Measurements from ENCODE around the gene FRMD4A.

FRMD4A gene

DNA sequence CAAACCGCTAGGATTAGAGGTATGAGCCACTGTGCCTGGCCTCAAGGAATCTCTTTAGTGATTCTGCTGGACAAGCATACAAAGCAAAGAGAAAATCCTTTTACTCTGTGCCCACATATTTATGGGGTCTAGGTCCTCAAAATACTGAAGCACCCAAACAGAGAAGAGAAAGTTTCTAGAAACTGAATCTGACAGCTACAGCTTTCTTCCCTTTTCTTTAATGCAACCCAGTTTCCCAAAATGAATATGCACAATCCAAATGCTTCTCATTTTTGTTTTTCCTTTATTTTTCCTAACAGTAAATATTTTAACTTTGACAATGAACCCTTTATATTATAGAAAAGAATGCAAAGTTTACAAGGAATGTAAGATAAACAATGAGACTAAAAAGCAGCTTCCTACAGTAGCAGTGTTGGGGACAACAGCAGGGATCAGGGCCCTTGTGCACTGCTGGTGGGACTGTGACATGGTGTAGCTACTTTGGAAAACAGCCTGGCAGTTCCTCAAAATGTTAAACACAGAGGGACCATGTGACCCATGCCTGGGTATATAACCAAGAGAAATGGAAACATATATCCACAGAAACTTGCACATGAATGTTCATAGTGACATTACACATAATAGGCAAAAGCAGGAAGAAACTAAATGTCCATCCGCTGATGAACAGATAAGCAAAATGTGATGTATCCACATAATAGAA is 418.8 kb downstream of the FRMD4A start:
- no peak overlapping the region for H3K4me3 Mint-ChIP-seq
- peaks cover 11% of the 10 kb centered on the region for H3K4me1 Mint-ChIP-seq

DNA sequence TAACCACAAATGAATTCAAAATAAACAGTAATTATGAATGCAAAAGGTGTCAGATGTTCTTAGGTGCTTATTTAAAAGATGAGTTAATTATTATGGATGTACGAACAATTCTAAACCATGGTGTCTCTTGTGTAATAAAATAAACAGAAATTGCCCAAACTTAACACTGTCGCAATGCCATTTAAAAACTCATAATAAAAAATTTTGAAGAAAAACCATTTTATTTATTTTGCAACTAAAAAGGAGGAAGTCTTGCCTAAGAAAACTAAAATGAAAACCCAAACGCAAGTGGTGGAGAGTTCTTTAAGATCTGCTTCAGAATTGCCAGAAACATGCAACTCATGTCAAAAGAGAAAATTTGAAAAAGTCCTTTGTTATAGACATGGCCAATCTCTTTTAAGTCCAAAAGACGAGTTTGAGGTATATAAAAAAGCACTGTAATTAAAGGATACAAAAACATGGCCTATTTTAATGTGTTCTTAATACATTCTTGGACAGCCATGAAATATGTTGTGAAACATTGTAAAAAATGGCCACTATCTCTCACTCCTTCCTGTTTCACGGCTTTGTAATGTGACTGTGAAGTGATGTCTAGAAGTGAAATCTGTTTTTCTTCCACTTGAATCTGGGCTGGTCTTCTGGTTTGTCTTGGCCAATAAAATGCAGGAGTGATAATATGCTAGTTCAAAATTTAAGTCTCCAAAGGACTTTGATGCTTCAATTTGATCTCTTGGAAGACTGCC is 421.0 kb downstream of the FRMD4A start:
- H3K36me3 Mint-ChIP-seq (ENCODE audit: low read depth) = peaks cover 5% of the 10 kb centered on the region
- peaks cover 11% of the 10 kb centered on the region for H3K4me1 Mint-ChIP-seq

More for the DNA sequence above, 418.8 kb downstream of the FRMD4A start:
- Mint-ChIP-seq H3K36me3 (ENCODE audit: low read depth) (peaks cover 8% of the 10 kb centered on the region), H3K9me3 (no peaks in the 10 kb centered on the region), H3K27ac (no peak overlapping the region), H3K27me3 (ENCODE audit: low read depth) (no peaks in the 10 kb centered on the region)
- TF ChIP-seq, protein P1, sequence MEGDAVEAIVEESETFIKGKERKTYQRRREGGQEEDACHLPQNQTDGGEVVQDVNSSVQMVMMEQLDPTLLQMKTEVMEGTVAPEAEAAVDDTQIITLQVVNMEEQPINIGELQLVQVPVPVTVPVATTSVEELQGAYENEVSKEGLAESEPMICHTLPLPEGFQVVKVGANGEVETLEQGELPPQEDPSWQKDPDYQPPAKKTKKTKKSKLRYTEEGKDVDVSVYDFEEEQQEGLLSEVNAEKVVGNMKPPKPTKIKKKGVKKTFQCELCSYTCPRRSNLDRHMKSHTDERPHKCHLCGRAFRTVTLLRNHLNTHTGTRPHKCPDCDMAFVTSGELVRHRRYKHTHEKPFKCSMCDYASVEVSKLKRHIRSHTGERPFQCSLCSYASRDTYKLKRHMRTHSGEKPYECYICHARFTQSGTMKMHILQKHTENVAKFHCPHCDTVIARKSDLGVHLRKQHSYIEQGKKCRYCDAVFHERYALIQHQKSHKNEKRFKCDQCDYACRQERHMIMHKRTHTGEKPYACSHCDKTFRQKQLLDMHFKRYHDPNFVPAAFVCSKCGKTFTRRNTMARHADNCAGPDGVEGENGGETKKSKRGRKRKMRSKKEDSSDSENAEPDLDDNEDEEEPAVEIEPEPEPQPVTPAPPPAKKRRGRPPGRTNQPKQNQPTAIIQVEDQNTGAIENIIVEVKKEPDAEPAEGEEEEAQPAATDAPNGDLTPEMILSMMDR (IDR thresholded peaks at IDR 0.05; ENCODE audit: unreplicated experiment in 3 of 3) = no peak

DNA sequence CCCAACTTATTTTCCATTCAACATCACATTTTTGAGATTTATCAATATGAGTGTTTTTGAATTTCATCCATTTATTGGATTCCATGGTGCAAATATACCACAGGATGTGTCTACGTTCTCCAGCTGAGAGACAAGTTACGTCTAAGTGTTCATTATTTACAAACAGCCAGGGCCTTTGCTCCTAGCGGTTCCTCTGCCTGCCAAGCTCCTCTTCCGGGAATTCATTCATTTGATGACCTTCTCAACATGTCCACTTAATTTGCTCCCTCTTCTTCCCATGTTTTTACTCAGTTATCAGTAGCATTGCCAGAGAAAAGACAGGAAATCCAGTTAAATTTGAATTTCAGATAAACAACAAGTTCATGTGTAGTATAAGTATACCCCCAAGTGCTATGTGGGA is 422.2 kb downstream of the FRMD4A start:
- no peaks in the 10 kb centered on the region for H3K27me3 Mint-ChIP-seq (ENCODE audit: low read depth)

More for the DNA sequence above, 421.0 kb downstream of the FRMD4A start:
- no peak overlapping the region for H3K27ac Mint-ChIP-seq
- no peaks in the 10 kb centered on the region for H3K27me3 Mint-ChIP-seq (ENCODE audit: low read depth)
- H3K9me3 Mint-ChIP-seq = no peaks in the 10 kb centered on the region
- H3K4me3 Mint-ChIP-seq = no peak overlapping the region
- TF ChIP-seq, protein P1 (IDR thresholded peaks at IDR 0.05; ENCODE audit: unreplicated experiment in 3 of 3) = no peak

DNA sequence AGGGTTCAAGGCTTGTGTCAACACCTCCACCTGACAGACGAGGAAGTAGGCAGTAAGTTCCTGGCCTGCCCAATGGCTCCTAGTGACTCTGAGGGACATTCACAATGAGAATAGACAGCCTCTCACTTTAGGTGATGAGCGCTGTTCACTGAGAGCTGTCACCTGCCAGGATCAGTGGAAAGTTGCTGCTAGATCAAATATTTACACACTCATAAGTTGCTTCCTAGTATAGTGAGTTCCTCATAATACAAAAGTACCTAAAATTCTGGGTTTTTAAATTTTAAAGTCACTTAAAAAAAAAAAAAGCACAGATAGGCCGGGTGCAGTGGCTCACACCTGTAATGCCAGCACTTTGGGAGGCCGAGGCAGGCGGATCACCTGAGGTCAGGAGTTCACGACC is 423.2 kb downstream of the FRMD4A start:
- no peaks in the 10 kb centered on the region for H3K9me3 Mint-ChIP-seq
- no peak overlapping the region for H3K4me3 Mint-ChIP-seq
- peaks cover 9% of the 10 kb centered on the region for H3K36me3 Mint-ChIP-seq (ENCODE audit: low read depth)
- H3K27ac Mint-ChIP-seq = no peak overlapping the region
- H3K4me1 Mint-ChIP-seq = peaks cover 13% of the 10 kb centered on the region
- no peaks in the 10 kb centered on the region for H3K27me3 Mint-ChIP-seq (ENCODE audit: low read depth)
- TF ChIP-seq, protein P1 (IDR thresholded peaks at IDR 0.05; ENCODE audit: unreplicated experiment in 3 of 3) = no peak

More for the DNA sequence above, 422.2 kb downstream of the FRMD4A start:
- Mint-ChIP-seq H3K9me3 (no peaks in the 10 kb centered on the region), H3K36me3 (ENCODE audit: low read depth) (peaks cover 5% of the 10 kb centered on the region), H3K4me1 (peaks cover 14% of the 10 kb centered on the region), H3K4me3 (no peak overlapping the region), H3K27ac (no peak overlapping the region)
- TF ChIP-seq, protein P1 (IDR thresholded peaks at IDR 0.05; ENCODE audit: unreplicated experiment in 3 of 3) = no peak

DNA sequence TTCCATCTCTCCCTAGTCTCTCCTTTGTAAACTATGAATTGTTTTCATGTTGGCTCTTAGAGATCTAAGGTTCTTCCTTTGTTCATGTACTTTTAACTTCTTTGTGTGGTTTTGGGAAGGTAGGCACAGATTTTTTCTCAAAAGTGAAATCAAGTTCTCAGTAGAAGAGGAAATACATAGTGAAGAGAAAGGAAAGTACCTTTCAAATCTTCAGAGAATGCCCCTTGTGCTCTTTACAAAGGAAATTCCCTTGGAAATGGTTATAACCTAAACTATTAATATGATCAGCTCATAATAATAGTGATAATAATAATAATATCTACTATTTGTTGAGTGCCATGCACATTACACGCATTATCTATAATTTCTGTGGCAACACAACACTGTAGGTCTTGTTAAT is 425.4 kb downstream of the FRMD4A start:
- no peak overlapping the region for H3K27ac Mint-ChIP-seq
- H3K27me3 Mint-ChIP-seq (ENCODE audit: low read depth) = no peaks in the 10 kb centered on the region
- no peak overlapping the region for H3K4me3 Mint-ChIP-seq
- TF ChIP-seq, protein P1 (IDR thresholded peaks at IDR 0.05; ENCODE audit: unreplicated experiment in 3 of 3) = no peak
- H3K36me3 Mint-ChIP-seq (ENCODE audit: low read depth) = peaks cover 13% of the 10 kb centered on the region
- no peaks in the 10 kb centered on the region for H3K9me3 Mint-ChIP-seq
- H3K4me1 Mint-ChIP-seq = peaks cover 13% of the 10 kb centered on the region

Measured in nephron (organoid).